Lung (tissue), 12 donors: ENCODE data around the gene ALDH4A1. TPM values are rescaled to one million over a fixed set of nuclear protein-coding genes. Genes with fewer than 3 reads are reported as not detected.

ENCODE experiments used
- ATAC-seq: fragments of 200-7000 bp; cut with Tn5 transposase; one replicate; pipeline ENCODE4 v1.9.1; 2020; ENCODE audit warnings: moderate number of reproducible peaks; ENCODE audit not compliant: insufficient read depth, low FRiP score
- DNase-seq, 3 donors: peaks; one replicate each; pipeline ENCODE4 v3.0.0-alpha.2; 2013 to 2017
- H3K27ac ChIP-seq, 2 donors: one replicate each; pipeline ENCODE4 v1.5.1; 2013; ENCODE audit warnings: mild to moderate bottlenecking in 2 of 2, moderate library complexity in 2 of 2, control low read depth in 1 of 2, inconsistent platforms in 1 of 2, low read depth in 1 of 2, low read length in 1 of 2
- H3K27me3 ChIP-seq, 3 donors: one replicate each; pipeline ENCODE4 v1.5.1; 2013; ENCODE audit warnings: low read length in 2 of 3; ENCODE audit not compliant: control insufficient read depth in 3 of 3, insufficient read depth in 3 of 3
- H3K36me3 ChIP-seq, 4 donors: one replicate each; pipeline ENCODE4 v1.5.1; 2013; ENCODE audit warnings: low read length in 4 of 4, mild to moderate bottlenecking in 1 of 4, moderate library complexity in 1 of 4; ENCODE audit not compliant: control insufficient read depth in 4 of 4, insufficient read depth in 4 of 4
- H3K4me1 ChIP-seq, 5 donors: one replicate each; pipeline ENCODE4 v1.5.1; 2013; ENCODE audit warnings: low read length in 5 of 5, mild to moderate bottlenecking in 2 of 5, moderate library complexity in 1 of 5; ENCODE audit not compliant: control insufficient read depth in 5 of 5, insufficient read depth in 5 of 5
- H3K4me3 ChIP-seq: one replicate; pipeline ENCODE4 v1.5.1; 2013; ENCODE audit warnings: mild to moderate bottlenecking, control low read depth, moderate library complexity
- H3K9ac ChIP-seq, 2 donors: one replicate each; pipeline ENCODE4 v1.5.1; 2013; ENCODE audit warnings: low read length in 2 of 2, control low read depth in 1 of 2; ENCODE audit not compliant: insufficient read depth in 1 of 2
- H3K9me3 ChIP-seq, 4 donors: one replicate each; pipeline ENCODE4 v1.5.1; 2013; ENCODE audit warnings: low read length in 3 of 4, mild to moderate bottlenecking in 1 of 4, moderate library complexity in 1 of 4; ENCODE audit not compliant: control insufficient read depth in 4 of 4, insufficient read depth in 3 of 4
- WGBS, 2 donors: extraction: QIAGEN DNeasy Blood & Tissue Kit; methylation state at CpG; one replicate each; pipeline ENCODE4 v1.1.7; 2013; 5-methylcytosine and 5-hydroxymethylcytosine counted together
- polyA plus RNA-seq, 2 donors: library from polyadenylated mRNA; stranded (reverse); fragments of 200-250 nt; gene quantifications; one replicate each; pipeline ENCODE4 v1.2.1, GENCODE V29; 2013
- total RNA-seq, 2 donors: library from RNA; depleted of rRNA in 1 of 2; stranded (reverse); fragments of >200 nt in 1 of 2; gene quantifications; one replicate each; pipeline ENCODE4 v1.2.1, GENCODE V29; 2014 to 2021
- TF ChIP-seq, protein P1 (sequence below): IDR thresholded peaks from 2 replicates; pipeline ENCODE4 v1.5.1; 2012; ENCODE audit warnings: mild to moderate bottlenecking; ENCODE audit errors: control extremely low read depth, extremely low read depth
- donor health status: control.
- donor health status: control.
- donor health status: Bipolar disorder and iron deficiency.
- donor health status: healthy.
- donor health status: DM: yes; HTN: yes; CAD: no.

Gene ALDH4A1
- total and polyA plus RNA-seq, 4 donors, result 6.4 to 16.3 (median 11.2) TPM

DNA sequence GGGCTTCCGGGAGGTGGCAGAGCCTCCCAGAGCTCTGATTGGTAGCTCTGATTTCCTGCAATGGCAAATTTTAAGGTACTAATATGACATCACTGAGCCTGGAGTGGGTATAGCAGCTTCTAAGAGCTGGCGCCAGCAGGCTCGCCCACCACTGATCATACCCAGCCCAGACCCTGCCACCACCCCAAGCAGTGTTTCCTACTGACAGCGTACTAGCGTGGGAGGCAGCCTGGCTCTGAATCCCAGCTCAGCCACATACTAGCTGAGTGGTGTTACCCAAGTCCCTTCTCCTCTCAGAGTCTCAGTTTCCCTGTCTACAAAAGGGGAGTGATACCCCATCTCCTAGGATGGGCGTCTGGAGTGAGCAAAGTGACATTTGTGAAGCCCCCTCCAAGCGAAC, 13.0 kb upstream of the ALDH4A1 start:
- Histone ChIP-seq H3K9ac (no peak overlapping the region), H3K4me1 (peaks cover 0 to 16% (median 7%) of the 10 kb centered on the region in 5 donors), H3K4me3 (no peak overlapping the region), H3K27me3 (no peaks in the 10 kb centered on the region), H3K9me3 (no peaks in the 10 kb centered on the region), H3K36me3 (peaks cover 0 to 22% (median 19%) of the 10 kb centered on the region in 4 donors), H3K27ac (no peak overlapping the region)
- DNase-seq, result no peak
- no peak for ATAC-seq
- TF ChIP-seq, protein P1, sequence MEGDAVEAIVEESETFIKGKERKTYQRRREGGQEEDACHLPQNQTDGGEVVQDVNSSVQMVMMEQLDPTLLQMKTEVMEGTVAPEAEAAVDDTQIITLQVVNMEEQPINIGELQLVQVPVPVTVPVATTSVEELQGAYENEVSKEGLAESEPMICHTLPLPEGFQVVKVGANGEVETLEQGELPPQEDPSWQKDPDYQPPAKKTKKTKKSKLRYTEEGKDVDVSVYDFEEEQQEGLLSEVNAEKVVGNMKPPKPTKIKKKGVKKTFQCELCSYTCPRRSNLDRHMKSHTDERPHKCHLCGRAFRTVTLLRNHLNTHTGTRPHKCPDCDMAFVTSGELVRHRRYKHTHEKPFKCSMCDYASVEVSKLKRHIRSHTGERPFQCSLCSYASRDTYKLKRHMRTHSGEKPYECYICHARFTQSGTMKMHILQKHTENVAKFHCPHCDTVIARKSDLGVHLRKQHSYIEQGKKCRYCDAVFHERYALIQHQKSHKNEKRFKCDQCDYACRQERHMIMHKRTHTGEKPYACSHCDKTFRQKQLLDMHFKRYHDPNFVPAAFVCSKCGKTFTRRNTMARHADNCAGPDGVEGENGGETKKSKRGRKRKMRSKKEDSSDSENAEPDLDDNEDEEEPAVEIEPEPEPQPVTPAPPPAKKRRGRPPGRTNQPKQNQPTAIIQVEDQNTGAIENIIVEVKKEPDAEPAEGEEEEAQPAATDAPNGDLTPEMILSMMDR, result no peak
- 93% methylated on average over 7 of the region's 7 CpGs for WGBS, 2 donors

DNA sequence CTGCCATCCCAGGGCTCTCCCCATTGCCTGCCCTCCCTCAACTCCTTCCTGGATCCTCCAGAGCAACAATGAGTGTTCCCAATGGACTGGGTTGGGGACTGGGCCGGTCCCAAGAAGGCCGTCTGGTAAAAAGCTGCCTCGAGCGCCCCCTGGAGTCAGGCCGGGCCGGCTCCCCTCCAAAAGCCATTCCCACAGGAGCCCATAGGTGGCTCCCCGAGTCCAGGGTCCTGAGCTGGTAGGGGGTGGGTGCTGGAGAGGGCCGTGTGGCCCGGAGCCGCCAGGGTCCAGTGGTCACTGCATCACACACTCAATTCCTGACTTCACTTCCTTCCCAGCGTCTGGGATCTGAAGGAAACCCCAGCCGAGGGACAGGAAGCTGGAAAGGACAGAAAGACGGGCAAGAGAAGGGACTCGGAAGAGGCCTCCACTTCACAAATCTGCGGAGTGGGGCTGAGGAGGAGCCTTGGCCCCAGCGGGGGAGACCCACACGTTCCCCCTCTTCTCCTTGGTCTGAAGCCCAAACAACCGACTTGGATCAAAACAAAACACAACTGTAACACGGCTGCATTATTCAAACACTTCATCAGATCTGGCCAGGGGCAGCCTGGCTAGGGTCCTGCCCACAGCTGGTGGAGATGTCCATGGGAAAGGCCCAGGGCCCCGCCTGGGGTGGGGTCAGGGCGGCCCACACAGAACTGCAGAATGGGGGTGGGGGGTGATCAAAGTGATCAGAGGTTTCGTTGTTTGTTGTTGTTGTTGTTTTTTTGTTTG, 10.9 kb upstream of the ALDH4A1 start:
- H3K27me3 ChIP-seq, result no peaks in the 10 kb centered on the region
- 22 to 32% methylated on average over 22 of the region's 22 CpGs for WGBS, 2 donors
- peak; percentile 83 for ATAC-seq
- no peaks in the 10 kb centered on the region for H3K9me3 ChIP-seq
- DNase-seq, result peak; percentile 89 to 92 (median 92)
- TF ChIP-seq, protein P1, result peak; percentile 94
- peak overlapping the region in 1 of 2 donors; percentile 53 for H3K9ac ChIP-seq
- H3K27ac ChIP-seq, result peak overlapping the region; percentile 23 to 25
- no peak overlapping the region for H3K4me3 ChIP-seq
- H3K36me3 ChIP-seq, result peaks cover 0 to 31% (median 27%) of the 10 kb centered on the region in 4 donors
- H3K4me1 ChIP-seq, result peaks cover 0 to 16% (median 7%) of the 10 kb centered on the region in 5 donors

DNA sequence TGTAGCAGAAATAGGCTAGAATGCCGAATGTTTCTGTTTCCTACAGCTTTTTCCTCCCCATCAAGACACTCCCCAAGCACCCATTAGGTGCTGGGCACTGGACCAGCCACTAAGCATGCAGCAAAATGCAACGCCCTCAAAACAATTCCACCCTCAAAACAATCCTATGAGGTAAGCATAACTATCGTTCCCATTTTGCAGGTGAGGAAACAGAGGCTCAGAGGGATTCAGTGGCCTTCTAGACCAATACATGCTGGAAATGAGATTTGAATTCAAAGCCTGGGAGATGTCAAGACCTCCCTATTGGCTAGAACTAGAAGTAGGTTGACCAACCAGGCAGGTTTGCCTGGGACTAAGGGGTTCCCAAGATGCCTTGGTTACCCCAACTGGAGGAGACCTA, 10.2 kb upstream of the ALDH4A1 start:
- Histone ChIP-seq H3K4me1 (peaks cover 0 to 21% (median 12%) of the 10 kb centered on the region in 5 donors), H3K9ac (peak overlapping the region in 1 of 2 donors; percentile 53), H3K27me3 (no peaks in the 10 kb centered on the region), H3K27ac (peak overlapping the region in 1 of 2 donors; percentile 23), H3K9me3 (no peaks in the 10 kb centered on the region), H3K36me3 (peaks cover 0 to 29% (median 22%) of the 10 kb centered on the region in 4 donors), H3K4me3 (no peak overlapping the region)
- WGBS, 2 donors, result 86 to 96% methylated on average over 3 of the region's 3 CpGs
- TF ChIP-seq, protein P1, result no peak
- ATAC-seq (no peak), DNase-seq (no peak)
